Immature natural killer cell (primary cell): Measurements from ENCODE around the gene EYS. TPM values are rescaled to one million over a fixed set of nuclear protein-coding genes. Genes with fewer than 3 reads are reported as not detected.

ENCODE experiments used
- DNase-seq, 3 donors: peaks; one replicate each; pipeline ENCODE4 v3.0.0; 2022; ENCODE audit warnings: mixed read lengths in 1 of 3
- H3K27ac Mint-ChIP-seq, 6 donors: one replicate each; pipeline ENCODE4 v1.8.0; 2020; ENCODE audit warnings: mixed read lengths in 6 of 6, mild to moderate bottlenecking in 5 of 6, inconsistent platforms in 4 of 6, moderate library complexity in 3 of 6
- H3K27me3 Mint-ChIP-seq, 3 donors: one replicate each; pipeline ENCODE4 v1.8.0; 2020 to 2021; ENCODE audit warnings: low read depth in 3 of 3, mild to moderate bottlenecking in 3 of 3, mixed read lengths in 3 of 3, moderate library complexity in 3 of 3, inconsistent platforms in 1 of 3
- H3K36me3 Mint-ChIP-seq, 3 donors: one replicate each; pipeline ENCODE4 v1.8.0; 2020; ENCODE audit warnings: mixed read lengths in 3 of 3, inconsistent platforms in 2 of 3, mild to moderate bottlenecking in 2 of 3
- H3K4me1 Mint-ChIP-seq, 2 donors: one replicate each; pipeline ENCODE4 v1.8.0; 2020; ENCODE audit warnings: inconsistent platforms in 2 of 2, mild to moderate bottlenecking in 2 of 2, mixed read lengths in 2 of 2, moderate library complexity in 1 of 2
- H3K4me3 Mint-ChIP-seq, 5 donors: one replicate each; pipeline ENCODE4 v1.8.0; 2020; ENCODE audit warnings: mild to moderate bottlenecking in 5 of 5, mixed read lengths in 5 of 5, inconsistent platforms in 3 of 5, moderate library complexity in 3 of 5
- H3K9me3 Mint-ChIP-seq, 6 donors: one replicate each; pipeline ENCODE4 v1.8.0; 2020; ENCODE audit warnings: mild to moderate bottlenecking in 6 of 6, mixed read lengths in 6 of 6, inconsistent platforms in 4 of 6, moderate library complexity in 3 of 6
- polyA plus RNA-seq, 3 donors: library from polyadenylated mRNA; unstranded; fragments of 300-500 nt; fragmentation: Illumina TruSeq; gene quantifications; one replicate each; pipeline ENCODE4 v1.2.3, GENCODE V29; 2021

Gene EYS
- polyA plus RNA-seq, 3 donors from 2014 or later, result not detected

GRCh38 chr6:63887002-63887751 lies 1819.8 kb downstream of the EYS start:
- peaks cover 0 to 5% (median 2%) of the 10 kb centered on the region in 3 donors for H3K27me3 Mint-ChIP-seq
- H3K4me1 Mint-ChIP-seq, result no peaks in the 10 kb centered on the region
- peaks cover 4 to 24% (median 11%) of the 10 kb centered on the region in 6 donors for H3K9me3 Mint-ChIP-seq
- no peak for DNase-seq
- no peak overlapping the region for H3K27ac Mint-ChIP-seq
- H3K36me3 Mint-ChIP-seq, result no peaks in the 10 kb centered on the region
- H3K4me3 Mint-ChIP-seq, result no peak overlapping the region

DNA sequence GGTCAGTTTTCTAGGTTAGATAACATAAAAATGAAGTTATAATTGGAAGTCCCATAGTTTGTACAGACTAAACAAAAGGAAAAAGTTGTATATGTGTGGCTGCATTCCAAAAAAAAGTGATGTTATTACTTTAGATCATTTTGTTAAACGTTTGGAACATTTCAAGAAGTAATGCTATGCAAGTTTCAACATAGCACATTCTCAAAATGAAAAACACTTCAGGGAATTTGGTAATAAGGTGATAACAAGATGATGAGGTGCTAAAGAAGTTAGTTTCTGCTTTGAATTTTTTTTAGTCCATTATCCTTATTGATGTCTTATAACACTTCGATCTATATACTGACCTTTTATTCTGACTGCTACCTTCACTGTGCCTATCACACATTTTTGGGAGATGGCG lies 1820.7 kb downstream of the EYS start:
- Mint-ChIP-seq H3K27me3 (peaks cover 0 to 5% (median 0%) of the 10 kb centered on the region in 3 donors), H3K4me1 (no peaks in the 10 kb centered on the region), H3K36me3 (no peaks in the 10 kb centered on the region), H3K9me3 (peaks cover 2 to 24% (median 11%) of the 10 kb centered on the region in 6 donors), H3K27ac (no peak overlapping the region), H3K4me3 (no peak overlapping the region)
- DNase-seq, result no peak

DNA sequence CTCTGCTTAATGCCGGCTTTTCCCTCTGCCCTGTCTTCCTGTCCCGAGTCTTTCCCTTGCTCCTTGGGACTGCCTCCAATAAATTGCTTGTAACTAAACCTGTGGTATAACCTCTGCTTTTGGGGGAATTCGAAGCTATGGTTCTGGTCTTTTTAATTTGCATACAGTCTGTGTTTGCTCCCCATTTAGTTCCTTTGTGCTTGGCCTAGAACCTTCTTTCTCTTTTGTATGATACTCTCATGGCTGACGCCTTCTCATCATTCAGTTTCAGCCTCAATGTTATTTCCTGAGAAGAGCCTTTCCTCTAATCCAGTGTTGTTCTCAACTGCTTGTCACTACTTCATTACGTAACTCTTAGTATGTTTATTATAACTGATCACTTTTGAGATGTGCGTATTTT lies 1823.4 kb downstream of the EYS start:
- Mint-ChIP-seq H3K4me3 (no peak overlapping the region), H3K36me3 (peaks cover 0 to 4% (median 0%) of the 10 kb centered on the region in 3 donors), H3K9me3 (peaks cover 2 to 26% (median 7%) of the 10 kb centered on the region in 6 donors), H3K27me3 (peaks cover 0 to 6% (median 0%) of the 10 kb centered on the region in 3 donors), H3K27ac (no peak overlapping the region), H3K4me1 (no peaks in the 10 kb centered on the region)
- no peak for DNase-seq

DNA sequence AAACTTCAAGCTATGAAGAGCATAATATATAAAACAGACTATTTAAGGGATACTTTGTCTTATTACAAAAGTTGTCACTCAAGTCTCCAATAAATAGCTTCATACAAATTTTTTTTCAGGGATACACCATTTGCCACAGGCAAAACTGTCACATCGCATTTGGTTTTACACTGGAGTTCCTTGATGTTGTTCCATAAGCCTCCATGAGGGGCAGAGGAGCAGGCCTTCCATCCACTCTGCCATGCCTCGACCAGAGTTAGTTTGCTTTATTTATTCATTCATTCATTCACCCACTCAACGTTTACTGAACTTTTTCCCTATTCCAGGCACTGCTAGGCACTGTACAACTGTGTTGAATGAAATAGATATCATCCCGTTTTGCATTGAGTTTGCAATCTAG lies 1824.8 kb downstream of the EYS start:
- Mint-ChIP-seq H3K27ac (no peak overlapping the region), H3K27me3 (peaks cover 0 to 2% (median 0%) of the 10 kb centered on the region in 3 donors), H3K4me1 (no peaks in the 10 kb centered on the region), H3K9me3 (peaks cover 2 to 26% (median 10%) of the 10 kb centered on the region in 6 donors), H3K4me3 (no peak overlapping the region), H3K36me3 (peaks cover 0 to 4% (median 0%) of the 10 kb centered on the region in 3 donors)
- no peak for DNase-seq

DNA sequence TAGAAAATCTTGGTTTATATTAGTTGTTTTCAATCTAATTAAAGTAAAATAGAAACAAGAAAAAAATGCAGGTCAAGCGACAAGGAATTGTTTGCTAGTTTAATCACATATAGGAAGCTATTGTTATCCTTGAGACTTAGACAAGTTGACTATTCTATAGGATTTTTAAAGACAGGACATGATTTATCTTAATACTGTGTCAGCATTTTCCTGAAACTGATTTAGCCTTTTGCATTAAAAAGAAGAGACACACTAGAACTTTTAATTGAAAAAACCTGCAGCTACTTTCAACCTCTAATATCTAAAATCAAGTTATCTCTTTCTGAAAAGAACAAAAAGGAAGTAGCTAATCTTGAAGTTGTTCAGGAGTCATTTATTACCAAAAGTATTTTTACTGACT lies 1825.2 kb downstream of the EYS start:
- DNase-seq, result no peak
- H3K9me3 Mint-ChIP-seq, result peaks cover 2 to 21% (median 10%) of the 10 kb centered on the region in 6 donors
- peaks cover 0 to 4% (median 0%) of the 10 kb centered on the region in 3 donors for H3K36me3 Mint-ChIP-seq
- H3K4me3 Mint-ChIP-seq, result no peak overlapping the region
- peaks cover 0 to 2% (median 0%) of the 10 kb centered on the region in 3 donors for H3K27me3 Mint-ChIP-seq
- no peak overlapping the region for H3K27ac Mint-ChIP-seq
- H3K4me1 Mint-ChIP-seq, result no peaks in the 10 kb centered on the region

DNA sequence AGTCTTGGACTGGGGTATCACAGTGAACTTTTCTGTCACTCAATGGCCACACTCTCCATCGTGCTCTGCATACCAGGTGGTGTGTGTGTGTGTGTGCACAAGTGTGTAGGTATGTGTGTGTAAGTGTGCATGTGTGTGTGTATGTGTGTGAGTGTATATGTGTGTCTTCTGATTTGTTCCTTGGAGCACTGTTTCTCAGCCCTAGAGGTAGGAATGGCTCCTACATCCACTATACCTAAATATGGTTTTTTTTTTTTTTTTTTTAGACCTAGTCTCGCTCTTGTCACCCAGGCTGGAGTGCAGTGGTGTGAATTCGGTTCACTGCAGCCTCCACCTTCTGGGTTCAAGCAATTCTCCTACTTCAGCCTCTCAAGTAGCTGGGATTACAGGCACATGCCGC lies 1834.8 kb downstream of the EYS start:
- Mint-ChIP-seq H3K4me1 (no peaks in the 10 kb centered on the region), H3K27me3 (no peaks in the 10 kb centered on the region), H3K4me3 (no peak overlapping the region), H3K9me3 (peaks cover 7 to 23% (median 10%) of the 10 kb centered on the region in 6 donors), H3K36me3 (no peaks in the 10 kb centered on the region), H3K27ac (no peak overlapping the region)
- DNase-seq, result no peak

DNA sequence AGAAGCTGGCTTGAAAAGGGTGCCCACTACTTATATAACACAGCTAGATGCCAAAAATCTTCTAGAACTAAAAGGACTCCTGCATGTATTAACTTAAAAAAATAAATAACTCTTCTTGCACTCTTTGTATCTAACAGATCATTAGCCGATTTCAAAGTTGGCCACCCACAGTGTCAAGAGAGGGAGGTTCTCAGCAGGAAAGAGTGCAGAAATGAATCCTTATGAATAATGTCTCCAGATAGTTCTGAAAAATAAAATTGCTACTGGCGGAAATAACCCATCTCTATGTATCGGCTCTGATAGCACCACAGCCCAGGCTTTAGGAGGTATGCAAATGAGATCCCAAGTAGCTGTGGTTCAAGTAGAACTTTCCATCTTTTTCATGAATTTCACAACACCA lies 1838.7 kb downstream of the EYS start:
- Mint-ChIP-seq H3K9me3 (peaks cover 1 to 14% (median 6%) of the 10 kb centered on the region in 6 donors), H3K36me3 (no peaks in the 10 kb centered on the region), H3K4me1 (no peaks in the 10 kb centered on the region), H3K27me3 (no peaks in the 10 kb centered on the region), H3K27ac (no peak overlapping the region), H3K4me3 (no peak overlapping the region)
- no peak for DNase-seq

GRCh38 chr6:63864671-63865318 lies 1842.2 kb downstream of the EYS start:
- H3K27ac Mint-ChIP-seq, result no peak overlapping the region
- H3K9me3 Mint-ChIP-seq, result peaks cover 0 to 16% (median 4%) of the 10 kb centered on the region in 6 donors
- H3K36me3 Mint-ChIP-seq, result no peaks in the 10 kb centered on the region
- no peak for DNase-seq
- H3K4me3 Mint-ChIP-seq, result no peak overlapping the region
- no peaks in the 10 kb centered on the region for H3K27me3 Mint-ChIP-seq
- H3K4me1 Mint-ChIP-seq, result no peaks in the 10 kb centered on the region

- Mint-ChIP-seq H3K27me3 (no peaks in the 10 kb centered on the region), H3K9me3 (peaks cover 0 to 16% (median 3%) of the 10 kb centered on the region in 6 donors), H3K4me3 (no peak overlapping the region), H3K36me3 (no peaks in the 10 kb centered on the region), H3K27ac (no peak overlapping the region), H3K4me1 (no peaks in the 10 kb centered on the region)
- DNase-seq, result no peak
Measured at GRCh38 chr6:63864061-63864460, 1843.0 kb downstream of the EYS start.

GRCh38 chr6:63862486-63863198 lies 1844.4 kb downstream of the EYS start:
- H3K27me3 Mint-ChIP-seq, result no peaks in the 10 kb centered on the region
- no peaks in the 10 kb centered on the region for H3K36me3 Mint-ChIP-seq
- H3K4me3 Mint-ChIP-seq, result no peak overlapping the region
- H3K4me1 Mint-ChIP-seq, result no peaks in the 10 kb centered on the region
- H3K9me3 Mint-ChIP-seq, result peaks cover 0 to 16% (median 4%) of the 10 kb centered on the region in 6 donors
- DNase-seq, result no peak
- H3K27ac Mint-ChIP-seq, result no peak overlapping the region

DNA sequence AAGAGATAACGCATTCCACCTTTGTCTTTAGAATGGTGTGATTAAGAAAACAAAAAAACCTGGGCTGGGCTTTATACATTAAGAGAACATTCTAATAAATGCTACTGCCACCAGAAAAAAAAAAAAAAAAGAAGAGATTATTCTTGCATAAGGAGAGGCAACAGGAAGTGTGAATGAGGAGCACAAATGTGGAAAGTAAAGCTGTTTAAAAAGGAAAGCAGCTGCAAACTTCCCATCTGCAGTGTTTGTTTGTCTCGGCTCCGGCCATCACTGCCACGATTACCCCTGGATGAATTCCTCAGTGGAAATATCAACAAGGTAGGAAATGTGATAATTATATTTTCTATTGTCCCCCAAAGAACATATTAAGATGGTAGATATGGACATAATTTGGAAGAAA lies 1847.5 kb downstream of the EYS start:
- Mint-ChIP-seq H3K27ac (no peak overlapping the region), H3K36me3 (no peaks in the 10 kb centered on the region), H3K4me1 (no peaks in the 10 kb centered on the region), H3K27me3 (no peaks in the 10 kb centered on the region), H3K9me3 (peaks cover 0 to 10% (median 3%) of the 10 kb centered on the region in 6 donors), H3K4me3 (no peak overlapping the region)
- no peak for DNase-seq

- no peaks in the 10 kb centered on the region for H3K36me3 Mint-ChIP-seq
- H3K4me1 Mint-ChIP-seq, result no peaks in the 10 kb centered on the region
- no peak overlapping the region for H3K27ac Mint-ChIP-seq
- H3K4me3 Mint-ChIP-seq, result no peak overlapping the region
- peaks cover 0 to 8% (median 3%) of the 10 kb centered on the region in 6 donors for H3K9me3 Mint-ChIP-seq
- no peak for DNase-seq
- no peaks in the 10 kb centered on the region for H3K27me3 Mint-ChIP-seq
Measured at GRCh38 chr6:63858691-63859090, 1848.3 kb downstream of the EYS start.

DNA sequence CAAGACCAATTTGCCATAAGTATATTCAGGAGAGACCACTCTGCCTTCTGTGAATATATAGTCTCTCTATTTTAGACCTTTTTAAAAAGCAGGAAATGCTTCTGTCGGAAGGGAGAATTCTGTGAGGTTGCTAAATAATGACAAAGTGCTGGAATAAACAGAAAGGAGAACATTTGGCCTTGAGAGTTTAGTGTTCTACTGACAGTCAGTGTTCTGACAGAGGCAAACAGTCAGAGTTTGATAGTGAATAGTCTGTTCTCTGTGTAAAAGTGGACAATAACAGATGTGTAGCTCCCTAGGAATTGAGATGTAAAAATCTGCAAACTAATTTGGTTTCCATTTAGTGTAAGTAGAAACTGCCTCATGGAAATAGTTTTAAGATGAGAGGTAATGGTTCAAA lies 1850.8 kb downstream of the EYS start:
- H3K4me3 Mint-ChIP-seq, result no peak overlapping the region
- H3K4me1 Mint-ChIP-seq, result no peaks in the 10 kb centered on the region
- peaks cover 0 to 12% (median 6%) of the 10 kb centered on the region in 6 donors for H3K9me3 Mint-ChIP-seq
- no peaks in the 10 kb centered on the region for H3K36me3 Mint-ChIP-seq
- H3K27ac Mint-ChIP-seq, result no peak overlapping the region
- peaks cover 0 to 2% (median 0%) of the 10 kb centered on the region in 3 donors for H3K27me3 Mint-ChIP-seq
- DNase-seq, result no peak

DNA sequence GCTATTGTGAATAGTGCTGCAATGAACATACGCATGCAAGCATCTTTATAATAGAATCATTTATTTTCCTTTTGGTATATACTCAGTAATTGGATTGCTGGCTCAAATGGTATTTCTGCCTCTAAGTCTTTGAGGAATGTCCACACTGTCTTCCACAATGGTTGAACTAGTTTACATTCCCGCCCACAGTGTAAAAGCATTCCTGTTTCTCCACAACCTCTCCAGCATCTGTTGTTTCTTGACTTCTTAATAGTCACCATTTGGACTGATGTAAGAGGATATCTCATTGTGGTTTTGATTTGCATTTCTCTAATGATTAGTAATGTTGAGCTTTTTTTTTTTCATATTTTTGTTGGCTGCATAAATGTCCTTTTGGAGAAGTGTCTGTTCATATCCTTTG lies 1862.7 kb downstream of the EYS start:
- Mint-ChIP-seq H3K4me3 (no peak overlapping the region), H3K4me1 (no peaks in the 10 kb centered on the region), H3K36me3 (no peaks in the 10 kb centered on the region), H3K9me3 (peaks cover 3 to 25% (median 8%) of the 10 kb centered on the region in 6 donors), H3K27ac (no peak overlapping the region), H3K27me3 (peaks cover 0 to 2% (median 1%) of the 10 kb centered on the region in 3 donors)
- DNase-seq, result no peak
